Hepatic stellate cell (primary cell): ENCODE results near the gene FKRP.
A peak's percentile ranks its signal among the peaks of the same experiment; 100 is the strongest.

Source experiments
- DNase-seq: peaks from one replicate; pipeline ENCODE4 v3.0.0; 2011; ENCODE audit warnings: low spot score

The FKRP gene

DNA sequence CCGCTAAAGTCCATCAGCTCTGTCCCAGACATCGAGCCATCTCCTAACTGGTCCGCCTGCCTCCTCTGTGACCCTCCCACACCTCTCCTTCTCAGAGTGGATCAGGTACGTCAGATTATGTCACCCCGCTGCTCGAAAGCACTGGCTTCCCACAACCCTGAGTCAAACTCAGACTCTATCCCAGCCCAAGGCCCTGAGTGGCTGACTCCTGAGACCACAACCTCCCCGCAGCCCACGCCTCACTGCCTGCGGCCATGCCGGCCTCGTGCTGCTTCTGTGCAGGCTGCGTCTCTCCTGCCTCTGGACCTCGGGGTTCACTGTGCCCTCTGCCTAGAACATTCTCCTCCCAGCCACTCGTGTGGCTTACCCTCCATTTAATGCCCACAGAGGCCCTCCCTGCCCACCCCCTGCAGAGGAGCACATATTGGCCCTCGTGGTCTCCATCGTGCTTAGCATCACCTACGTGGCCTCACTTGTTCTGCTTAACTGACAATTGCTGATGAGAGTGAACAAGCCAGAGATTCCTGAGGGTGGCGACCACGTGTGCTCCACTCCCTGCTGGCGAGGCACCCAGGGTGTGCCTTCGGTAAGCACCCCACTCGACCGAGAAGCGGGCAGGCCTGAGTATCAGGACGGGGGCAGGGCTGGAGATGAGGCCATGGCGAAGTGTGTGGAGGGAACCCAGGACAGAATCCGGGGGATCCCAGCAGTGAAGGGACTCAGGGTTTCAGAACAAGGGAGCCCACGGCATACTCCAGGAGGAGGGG, 13.5 kb upstream of the FKRP start:
- no peak for DNase-seq

DNA sequence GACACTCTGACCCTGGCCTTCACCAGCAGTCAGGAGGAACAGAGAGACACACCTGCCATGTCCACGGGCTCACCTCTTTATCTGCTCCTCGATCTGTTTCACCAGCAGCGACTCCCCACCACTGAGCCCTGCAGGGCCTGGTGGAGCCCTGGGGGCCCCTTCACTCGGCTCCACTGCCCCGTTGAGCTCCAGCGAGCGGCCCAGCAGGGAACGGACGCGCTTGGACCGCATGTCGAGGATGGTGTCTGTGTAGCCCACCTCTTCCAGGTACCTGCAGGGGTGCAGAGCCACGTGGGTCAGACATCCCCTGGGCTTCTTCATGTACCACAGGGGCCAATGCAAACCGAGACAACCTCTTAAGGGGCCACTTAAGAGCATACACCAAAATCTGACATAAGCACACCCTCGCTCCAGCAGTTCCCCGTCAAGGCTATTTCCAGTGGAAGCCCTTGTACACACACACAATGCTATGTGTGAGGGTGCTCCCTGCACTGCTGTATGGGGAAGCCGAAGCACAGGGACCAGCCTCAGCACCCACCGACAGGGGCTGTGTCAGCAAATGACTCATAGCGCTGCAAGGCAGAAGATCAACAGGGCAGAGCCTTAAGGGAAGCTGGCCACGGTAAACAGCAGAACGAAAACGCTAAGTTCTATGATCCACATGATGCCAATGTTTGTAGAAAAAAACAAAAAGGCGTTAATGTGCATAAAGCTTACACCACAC, 12.7 kb upstream of the FKRP start:
- DNase-seq = no peak

DNA sequence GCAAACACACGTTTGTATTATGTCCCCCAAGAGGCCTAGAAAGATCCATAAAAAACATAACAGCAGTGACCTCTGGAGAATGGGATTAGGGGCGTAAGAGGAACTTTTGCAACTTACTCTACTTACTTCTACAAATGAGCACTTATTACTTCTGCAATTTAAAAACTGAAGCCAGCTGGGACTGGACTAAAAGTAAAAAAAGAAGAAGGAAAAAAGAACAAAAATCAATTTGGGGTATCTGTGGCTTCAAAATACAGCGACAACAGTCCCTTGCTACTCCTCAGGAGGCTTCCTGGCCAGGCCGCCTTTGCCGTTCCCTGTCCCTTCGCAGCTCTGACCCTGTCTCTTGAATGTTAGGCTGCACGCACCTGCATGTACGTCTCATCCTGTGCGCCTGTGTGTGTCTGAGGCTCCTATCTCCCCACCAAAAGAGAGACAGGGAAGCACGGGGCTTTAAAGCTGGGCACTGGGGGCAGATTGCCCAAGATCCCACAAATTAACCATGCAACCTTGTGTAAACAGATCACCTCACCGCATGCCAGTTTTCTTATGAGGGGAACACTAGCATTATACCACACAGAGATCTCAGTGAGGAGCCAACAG, 12.1 kb upstream of the FKRP start:
- no peak for DNase-seq

DNA sequence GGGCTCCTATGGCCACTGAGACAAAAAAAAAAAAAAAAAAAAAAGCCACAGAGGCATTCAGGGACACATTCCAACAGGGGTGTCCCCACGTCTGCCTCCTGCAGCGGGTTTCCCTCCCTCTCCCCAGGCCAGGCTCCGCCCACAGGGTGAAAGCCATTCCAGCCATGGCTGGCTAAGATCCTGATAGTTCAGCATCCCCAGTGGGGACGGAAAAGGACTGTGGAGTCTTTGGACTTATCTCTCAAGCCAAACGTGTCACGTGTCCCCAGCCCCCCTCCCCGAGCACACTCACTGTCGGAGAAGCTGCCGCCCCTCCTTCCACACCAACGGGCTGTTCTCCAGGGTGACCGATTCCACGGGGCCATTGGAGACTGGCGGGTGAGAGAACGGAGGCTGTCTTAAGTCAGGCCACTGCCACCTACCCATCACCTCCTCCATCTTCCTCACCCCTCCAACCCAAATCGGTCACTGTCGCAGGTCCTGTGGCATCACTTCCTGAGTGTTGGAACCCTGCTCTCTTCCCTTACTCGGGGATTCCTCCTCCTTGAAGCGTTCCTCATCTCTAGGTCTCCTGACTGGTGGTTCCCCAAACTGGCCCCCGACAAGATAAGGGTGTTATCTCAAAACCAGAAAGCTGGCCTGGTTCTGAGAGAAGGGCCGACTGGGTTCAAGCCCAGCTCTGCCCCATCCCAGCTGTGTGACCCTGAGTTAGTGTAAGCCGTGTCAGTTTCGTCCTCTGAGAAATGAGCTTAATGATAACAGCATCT, 9.1 kb upstream of the FKRP start:
- peak; percentile 79 for DNase-seq

DNA sequence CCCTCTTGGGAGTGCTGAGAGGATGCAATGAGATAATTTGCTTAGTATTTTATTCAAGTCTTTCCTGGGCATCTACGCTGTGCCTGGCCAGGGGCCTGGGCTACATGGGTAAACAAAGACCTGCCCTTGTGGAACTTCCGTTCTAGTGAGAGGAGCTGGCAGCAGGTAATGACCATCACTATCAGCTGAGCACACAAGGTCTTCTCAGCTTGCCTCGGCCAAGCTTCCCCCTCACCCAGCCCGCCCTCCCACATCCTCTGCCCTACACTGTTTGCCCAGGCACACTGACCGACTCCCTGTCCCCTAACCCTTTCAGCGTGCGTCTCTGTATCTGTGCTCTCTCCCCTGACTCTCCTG, 8.6 kb upstream of the FKRP start:
- DNase-seq = no peak

DNA sequence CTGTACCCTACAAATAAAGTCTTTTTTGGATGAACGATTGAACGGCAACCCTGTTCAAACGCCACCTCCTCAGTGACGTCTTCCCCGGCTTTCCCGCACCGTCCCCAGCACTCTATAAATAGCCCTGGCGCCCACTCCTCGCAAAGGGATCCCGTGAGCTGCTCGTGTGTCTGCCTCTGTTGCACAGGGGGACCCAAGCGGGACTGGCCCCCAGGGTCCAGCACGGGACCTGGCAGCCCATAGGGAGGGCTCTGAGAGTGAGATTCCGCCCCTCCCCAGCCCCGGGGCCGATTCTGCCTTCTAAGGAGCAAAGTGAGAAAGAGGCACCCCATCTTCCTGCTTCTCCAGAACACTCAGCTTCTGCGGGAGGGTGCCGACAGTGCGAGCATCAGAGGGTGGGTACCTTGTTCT, 8.1 kb upstream of the FKRP start:
- DNase-seq = no peak

DNA sequence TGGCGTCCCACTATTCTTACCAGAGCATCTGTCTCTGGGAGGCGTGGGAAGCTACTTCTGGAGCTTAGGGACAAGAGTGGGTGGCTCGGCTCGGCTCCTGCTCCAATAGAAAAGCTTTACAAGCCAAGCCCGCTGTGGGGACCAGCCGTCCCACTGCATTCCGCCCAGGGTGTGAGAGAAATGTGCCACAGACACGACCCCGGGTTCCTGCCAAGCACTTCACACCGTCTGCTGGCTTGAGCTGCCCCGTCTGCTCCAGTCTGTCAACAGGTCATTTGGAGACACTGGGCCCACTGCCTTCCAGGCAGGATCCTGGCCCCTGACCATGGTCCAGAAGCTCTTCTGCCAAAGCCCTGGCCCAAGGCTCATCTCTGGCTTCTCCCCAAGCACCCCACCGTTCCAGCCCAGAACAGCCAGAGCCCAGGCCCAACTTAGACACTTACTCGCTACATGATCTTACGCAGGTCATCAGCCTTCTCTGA, 6.5 kb upstream of the FKRP start:
- no peak for DNase-seq

DNA sequence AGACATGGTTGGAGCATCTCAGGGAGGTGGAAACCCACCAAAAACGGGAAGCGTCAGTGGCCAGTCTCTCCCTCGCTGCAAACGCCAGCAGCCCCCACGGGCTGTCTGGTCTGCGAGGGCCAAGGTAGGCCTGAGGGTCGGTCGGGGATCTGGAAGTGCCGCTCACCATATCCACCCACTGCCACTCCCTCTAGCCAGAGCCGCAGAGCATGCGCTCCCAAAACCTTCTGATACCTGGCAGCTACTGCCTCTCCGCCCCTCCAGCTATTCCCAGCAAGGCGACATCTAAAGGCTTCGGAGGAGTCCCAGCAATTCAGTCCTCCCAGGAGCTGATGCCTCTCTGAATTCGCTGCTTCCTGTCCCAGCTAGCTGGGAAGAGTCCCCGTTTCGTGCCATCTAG, 4.4 kb upstream of the FKRP start:
- DNase-seq = no peak

DNA sequence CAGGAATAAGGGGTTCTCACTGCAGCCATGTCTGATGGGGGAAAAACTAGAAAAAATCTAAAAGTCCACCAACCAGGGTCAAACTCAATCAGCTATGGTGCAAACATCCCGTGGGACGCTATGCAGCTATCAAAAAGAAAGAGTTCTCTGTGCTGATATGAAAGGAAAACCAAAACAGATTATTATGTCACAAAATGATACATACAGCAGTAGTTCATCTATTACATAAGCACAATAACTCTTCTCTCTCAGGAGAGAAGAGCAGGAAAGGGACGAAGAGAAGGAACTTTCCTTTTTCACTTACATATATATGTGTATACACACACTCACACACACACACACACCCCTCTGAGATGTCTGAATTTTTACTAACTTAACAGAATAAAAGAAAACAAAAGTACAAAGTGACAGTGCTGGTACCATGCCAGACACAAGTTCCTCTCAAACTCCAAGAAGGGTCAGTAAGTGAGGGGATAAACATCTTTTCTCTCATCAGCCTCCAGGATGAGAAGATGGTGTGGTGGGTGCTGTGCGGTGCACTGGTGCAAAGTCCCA, 2.9 kb upstream of the FKRP start:
- DNase-seq = no peak

DNA sequence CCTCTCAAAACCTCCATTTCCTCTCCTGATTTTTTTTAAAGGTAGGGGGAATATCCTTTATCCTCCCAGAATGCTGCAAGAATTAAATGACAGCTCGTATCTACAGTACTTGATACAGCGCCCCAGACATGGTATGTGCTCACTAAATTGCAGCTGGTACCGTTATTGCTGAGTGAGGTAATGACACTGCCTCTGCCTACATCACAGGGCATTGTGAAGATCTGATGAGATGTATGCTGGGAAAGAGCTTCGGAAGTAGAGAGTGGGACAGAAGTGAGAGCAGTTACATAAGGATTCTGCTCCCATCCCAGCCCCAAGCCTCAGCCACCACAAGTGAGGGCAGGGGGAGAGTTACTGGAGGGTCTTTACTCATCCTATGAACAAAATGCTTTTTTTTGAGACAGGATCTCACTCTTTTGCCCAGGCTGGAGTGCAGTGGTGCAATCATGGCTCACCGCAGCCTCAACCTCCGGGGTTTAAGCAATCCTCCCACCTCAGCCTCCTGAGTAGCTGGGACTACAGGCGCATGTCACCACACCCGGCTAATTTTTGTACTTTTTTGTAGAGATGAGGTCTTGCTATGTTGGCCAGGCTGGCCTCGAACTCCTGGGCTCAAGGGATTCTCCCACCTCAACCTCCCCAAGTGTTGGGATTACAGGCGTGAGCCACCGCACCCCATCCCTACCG, 1.7 kb upstream of the FKRP start:
- DNase-seq = no peak

DNA sequence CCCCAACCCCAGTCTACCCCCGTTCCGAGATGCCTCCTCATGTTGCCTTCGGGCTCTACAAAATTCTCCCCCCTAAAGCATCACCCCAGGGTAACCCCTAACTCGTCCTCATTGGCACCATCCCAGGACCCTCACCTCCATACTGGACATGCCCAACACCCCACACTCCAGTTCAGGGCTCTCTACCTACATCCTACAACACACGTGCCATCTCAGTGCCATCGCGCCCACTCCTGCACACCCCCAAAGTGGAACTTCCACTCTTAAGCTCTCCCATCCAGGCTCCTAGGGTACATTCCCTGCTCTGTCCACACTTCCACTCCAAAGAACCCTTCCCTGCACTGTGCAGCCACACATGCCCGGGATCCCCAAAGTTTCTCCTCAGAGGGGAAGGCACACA, 827 bp upstream of the FKRP start:
- no peak for DNase-seq

DNA sequence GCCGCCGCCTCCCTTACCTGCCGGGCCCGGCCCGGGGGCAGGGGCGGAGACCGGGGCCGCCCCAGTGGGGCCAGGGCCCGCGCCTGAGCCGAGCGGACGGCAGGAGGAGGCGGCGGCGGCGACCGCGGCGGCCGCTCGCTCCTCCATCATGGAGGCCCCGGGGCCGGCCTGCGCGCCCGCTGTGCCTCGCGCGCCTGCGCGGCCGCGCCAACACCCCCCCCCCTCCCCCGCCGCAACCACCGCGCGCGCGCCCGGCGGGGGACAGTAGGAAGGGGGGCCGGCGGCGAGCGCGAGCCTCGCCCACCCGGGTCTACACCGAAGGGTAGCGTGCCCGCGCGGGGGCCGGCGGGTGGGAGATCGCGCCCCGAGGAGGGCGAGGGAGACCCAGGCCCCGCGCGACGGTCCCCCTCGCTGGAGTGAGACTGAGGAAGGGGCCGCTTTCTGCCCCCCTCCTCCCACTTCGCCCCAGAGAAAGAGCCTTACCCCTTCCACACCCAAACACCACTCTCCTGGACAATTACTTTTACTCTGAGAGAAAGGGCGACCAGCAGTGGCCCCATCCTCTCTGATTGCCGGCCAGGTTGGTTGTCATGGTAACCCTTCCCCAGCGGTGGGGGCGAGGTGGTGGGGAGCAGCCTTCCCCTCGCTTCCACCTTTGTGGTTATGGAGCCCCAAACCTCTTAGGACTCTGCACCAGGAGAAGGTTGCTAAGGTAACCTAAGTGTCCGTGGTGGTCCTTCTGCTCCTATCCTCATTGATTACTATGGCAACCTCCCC, 612 bp downstream of the FKRP start, which contains the start of gene STRN4:
Gene STRN4, minus strand, starts transcription at position 170 of the 777 bp plus-strand sequence. Its CDS starts 20 bp downstream, at position 150.
- DNase-seq = peak; percentile 97

DNA sequence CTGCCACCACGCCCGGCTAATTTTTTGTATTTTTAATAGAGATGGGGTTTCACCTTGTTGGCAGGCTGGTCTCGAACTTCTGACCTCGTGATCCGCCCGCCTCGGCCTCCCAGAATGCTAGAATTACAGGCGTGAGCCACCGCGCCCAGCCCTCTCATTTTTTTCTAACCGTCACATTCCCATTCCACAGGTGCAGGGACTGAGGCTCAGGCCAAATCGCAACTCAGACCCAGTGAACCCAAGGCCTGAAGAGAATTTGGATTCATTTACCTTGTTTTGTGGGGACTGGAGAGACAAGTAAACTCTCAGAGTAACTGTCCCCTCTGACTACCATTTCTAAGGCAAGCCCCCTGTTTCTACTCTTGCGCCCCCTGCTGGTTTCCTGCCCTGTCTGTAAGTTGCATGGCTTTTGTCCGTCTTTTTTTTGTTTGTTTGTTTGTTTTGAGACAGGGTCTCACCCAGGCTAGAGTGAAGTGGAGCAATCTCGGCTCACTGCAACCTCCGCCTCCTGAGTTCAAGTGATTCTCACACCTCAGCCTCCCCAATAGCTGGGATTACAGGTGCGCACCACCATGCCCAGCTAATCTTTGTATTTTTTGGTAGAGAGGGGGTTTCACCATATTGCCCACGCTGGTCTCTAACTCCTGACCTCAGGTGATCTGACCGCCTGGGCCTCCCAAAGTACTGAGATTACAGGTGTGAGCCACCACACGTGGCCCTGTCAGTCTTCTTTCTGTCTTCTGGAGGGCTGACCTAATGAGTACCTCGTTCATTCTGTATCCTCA, 2.7 kb downstream of the FKRP start:
- DNase-seq = peak; percentile 68

DNA sequence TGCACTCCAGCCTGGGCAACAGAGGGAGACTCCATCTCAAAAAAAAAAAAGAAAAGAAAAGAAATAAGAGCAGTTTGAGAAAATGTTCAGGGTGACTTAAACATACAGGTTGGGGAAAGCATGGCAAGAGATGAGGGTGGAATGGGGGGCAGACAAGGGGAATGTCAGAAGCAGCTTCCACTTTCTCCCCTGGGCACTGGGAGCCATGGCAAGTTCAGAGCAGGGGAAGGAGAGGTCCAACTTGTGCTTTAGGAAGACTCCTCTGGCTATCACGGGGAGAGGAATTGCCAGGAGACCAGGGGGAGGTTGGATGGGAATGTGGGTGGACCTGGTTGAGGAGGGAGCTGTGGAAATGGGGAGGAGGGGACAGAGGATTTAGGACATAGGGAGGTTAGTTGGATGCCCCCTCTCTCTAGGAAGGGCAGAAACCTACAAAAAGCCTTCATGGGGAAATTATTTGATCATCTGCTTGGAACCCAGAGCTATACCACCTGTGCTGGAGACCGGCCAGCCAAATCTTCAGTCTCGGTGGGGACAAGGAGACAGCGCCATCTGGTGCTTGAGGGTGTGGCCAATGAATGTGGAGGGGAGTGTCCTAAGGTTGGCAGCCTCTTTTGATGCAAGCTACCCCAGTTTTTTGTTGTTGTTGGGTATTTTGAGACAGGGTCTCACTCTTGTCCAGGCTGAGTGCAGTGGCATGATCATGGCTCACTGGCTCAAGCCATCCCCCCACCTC, 7.7 kb downstream of the FKRP start:
- no peak for DNase-seq

DNA sequence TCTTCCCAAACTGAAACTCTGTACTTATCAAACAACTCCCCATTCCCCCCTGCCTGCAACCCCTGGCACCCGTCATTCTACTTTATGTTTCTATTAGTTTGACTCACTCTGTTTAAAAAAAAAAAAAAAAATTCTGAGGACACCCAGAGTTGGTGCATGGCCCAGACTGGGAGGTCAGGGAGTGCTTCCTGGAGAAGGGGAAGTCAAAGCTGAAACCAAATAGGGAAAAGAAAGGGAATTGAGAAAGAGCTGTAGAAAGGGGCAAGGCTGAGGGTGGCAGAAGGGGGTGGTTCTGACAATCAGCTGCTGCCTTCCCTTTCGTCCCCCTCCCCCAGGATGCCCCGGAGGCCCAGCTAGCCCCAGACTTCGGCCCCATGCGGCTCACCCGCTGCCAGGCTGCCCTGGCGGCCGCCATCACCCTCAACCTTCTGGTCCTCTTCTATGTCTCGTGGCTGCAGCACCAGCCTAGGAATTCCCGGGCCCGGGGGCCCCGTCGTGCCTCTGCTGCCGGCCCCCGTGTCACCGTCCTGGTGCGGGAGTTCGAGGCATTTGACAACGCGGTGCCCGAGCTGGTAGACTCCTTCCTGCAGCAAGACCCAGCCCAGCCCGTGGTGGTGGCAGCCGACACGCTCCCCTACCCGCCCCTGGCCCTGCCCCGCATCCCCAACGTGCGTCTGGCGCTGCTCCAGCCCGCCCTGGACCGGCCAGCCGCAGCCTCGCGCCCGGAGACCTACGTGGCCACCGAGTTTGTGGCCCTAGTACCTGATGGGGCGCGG, 9.4 kb downstream of the FKRP start:
- peak; percentile 68 for DNase-seq

DNA sequence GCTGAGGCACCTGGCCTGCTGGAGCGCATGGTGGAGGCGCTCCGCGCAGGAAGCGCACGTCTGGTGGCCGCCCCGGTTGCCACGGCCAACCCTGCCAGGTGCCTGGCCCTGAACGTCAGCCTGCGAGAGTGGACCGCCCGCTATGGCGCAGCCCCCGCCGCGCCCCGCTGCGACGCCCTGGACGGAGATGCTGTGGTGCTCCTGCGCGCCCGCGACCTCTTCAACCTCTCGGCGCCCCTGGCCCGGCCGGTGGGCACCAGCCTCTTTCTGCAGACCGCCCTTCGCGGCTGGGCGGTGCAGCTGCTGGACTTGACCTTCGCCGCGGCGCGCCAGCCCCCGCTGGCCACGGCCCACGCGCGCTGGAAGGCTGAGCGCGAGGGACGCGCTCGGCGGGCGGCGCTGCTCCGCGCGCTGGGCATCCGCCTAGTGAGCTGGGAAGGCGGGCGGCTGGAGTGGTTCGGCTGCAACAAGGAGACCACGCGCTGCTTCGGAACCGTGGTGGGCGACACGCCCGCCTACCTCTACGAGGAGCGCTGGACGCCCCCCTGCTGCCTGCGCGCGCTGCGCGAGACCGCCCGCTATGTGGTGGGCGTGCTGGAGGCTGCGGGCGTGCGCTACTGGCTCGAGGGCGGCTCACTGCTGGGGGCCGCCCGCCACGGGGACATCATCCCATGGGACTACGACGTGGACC, 10.1 kb downstream of the FKRP start:
- DNase-seq = no peak

DNA sequence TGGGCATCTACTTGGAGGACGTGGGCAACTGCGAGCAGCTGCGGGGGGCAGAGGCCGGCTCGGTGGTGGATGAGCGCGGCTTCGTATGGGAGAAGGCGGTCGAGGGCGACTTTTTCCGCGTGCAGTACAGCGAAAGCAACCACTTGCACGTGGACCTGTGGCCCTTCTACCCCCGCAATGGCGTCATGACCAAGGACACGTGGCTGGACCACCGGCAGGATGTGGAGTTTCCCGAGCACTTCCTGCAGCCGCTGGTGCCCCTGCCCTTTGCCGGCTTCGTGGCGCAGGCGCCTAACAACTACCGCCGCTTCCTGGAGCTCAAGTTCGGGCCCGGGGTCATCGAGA, 10.7 kb downstream of the FKRP start:
- DNase-seq = no peak

DNA sequence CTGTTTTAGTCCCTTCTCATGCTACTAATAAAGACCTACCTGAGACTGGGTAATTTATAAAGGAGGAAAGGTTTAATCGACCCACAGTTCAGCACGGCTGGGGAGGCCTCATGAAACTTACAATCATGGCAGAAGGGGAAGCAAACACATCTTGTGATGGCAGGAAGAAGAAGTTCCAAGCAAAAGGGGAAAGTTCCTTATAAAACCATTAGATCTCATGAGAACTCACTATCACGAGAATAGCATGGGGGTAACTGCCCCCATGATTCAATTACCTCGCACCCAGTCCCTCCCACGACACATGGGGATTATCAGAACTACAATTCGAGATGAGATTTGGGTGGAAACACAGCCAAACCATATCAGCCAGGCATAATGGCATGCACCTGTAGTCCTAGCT, 13.3 kb downstream of the FKRP start:
- DNase-seq = no peak
